ENCODE data around the gene IGFBP2. TPM values are rescaled to one million over a fixed set of nuclear protein-coding genes. Genes with fewer than 3 reads are reported as not detected.

IGFBP2 gene
- total RNA-seq, 1 experiment from 2014 or later = 54.8 TPM

GRCh38 chr2:216652566-216652965 lies 19.3 kb downstream of the IGFBP2 start:
- CTCF ChIA-PET = interaction anchor here (0.6 kb wide), 1 partner anchor 9 kb away, joined by 3 read pairs; no protein-coding TSS in a partner anchor
- H3K27me3 ChIP-seq (ENCODE audit: control insufficient read depth, insufficient read depth, low read length) = no peaks in the 10 kb centered on the region
- no TSS peak for BruUV-seq (replicated peaks)
- in situ Hi-C loops (cut with HindIII; ENCODE audit: low pct_unique_long_range_greater_than_20kb, low sequenced_read_pairs) (no loop called here), intact Hi-C loops (cut with micrococcal nuclease; ENCODE audit: unreplicated experiment) (no loop called here)
- TF ChIP-seq POLR2AphosphoS5 (IDR thresholded peaks at IDR 0.05; ENCODE audit: low read depth, low read length) = no peak
- H3K4me1 ChIP-seq (ENCODE audit: control insufficient read depth, insufficient read depth, low read length) = no peaks in the 10 kb centered on the region
- POLR2A ChIA-PET = no interaction called here
- no peaks in the 10 kb centered on the region for H3K36me3 ChIP-seq (ENCODE audit: control insufficient read depth, insufficient read depth, low read length)
- no peaks in the 10 kb centered on the region for H3K9me3 ChIP-seq (ENCODE audit: control insufficient read depth, insufficient read depth, low read depth, low read length)
- ATAC-seq = no peak
- no peak overlapping the region for H3K27ac ChIP-seq (ENCODE audit: low read length)
- DNase-seq (ENCODE audit: low read depth, low spot score) = no peak
- H3K4me3 ChIP-seq (ENCODE audit: low read depth in 2 of 2, low read length in 2 of 2) = no peak overlapping the region

DNA sequence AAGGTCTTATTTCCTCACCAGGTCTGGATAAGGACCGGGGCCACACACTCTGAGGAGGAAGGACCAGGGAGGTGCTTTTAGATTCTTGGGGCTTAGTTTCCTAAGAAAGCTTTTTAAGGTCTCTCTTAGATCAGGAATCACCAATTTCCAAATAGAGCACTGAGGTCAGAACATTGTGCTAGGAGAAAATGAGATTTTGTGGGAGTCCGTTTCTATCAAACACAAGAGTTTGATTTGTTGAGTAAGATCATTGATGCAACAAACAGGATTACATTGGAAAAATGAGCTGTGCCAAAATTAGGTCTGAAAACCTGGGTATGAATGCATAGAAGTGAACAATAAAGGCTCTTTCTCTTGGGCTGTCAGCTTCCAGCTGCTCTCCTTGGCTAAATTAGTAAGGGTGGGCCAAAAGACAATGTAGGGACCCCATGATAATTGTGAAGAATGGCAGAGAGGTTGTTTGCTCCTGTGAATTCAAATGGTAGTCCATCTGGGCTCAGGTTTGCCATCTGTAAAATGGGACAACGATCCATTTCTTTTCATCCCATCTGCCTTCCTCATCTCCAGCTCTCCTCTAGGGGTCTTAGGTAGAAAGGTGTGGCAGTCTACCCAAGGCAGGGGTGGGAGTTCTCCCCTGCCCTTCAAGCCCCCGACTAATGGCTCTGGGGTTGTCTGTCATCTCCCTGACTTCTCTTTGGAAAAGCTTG lies 20.0 kb downstream of the IGFBP2 start:
- TF ChIP-seq, protein P1, sequence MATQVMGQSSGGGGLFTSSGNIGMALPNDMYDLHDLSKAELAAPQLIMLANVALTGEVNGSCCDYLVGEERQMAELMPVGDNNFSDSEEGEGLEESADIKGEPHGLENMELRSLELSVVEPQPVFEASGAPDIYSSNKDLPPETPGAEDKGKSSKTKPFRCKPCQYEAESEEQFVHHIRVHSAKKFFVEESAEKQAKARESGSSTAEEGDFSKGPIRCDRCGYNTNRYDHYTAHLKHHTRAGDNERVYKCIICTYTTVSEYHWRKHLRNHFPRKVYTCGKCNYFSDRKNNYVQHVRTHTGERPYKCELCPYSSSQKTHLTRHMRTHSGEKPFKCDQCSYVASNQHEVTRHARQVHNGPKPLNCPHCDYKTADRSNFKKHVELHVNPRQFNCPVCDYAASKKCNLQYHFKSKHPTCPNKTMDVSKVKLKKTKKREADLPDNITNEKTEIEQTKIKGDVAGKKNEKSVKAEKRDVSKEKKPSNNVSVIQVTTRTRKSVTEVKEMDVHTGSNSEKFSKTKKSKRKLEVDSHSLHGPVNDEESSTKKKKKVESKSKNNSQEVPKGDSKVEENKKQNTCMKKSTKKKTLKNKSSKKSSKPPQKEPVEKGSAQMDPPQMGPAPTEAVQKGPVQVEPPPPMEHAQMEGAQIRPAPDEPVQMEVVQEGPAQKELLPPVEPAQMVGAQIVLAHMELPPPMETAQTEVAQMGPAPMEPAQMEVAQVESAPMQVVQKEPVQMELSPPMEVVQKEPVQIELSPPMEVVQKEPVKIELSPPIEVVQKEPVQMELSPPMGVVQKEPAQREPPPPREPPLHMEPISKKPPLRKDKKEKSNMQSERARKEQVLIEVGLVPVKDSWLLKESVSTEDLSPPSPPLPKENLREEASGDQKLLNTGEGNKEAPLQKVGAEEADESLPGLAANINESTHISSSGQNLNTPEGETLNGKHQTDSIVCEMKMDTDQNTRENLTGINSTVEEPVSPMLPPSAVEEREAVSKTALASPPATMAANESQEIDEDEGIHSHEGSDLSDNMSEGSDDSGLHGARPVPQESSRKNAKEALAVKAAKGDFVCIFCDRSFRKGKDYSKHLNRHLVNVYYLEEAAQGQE (IDR thresholded peaks at IDR 0.05; ENCODE audit: insufficient read depth in 1 of 2, low read depth in 2 of 2, low read length in 1 of 2) = no peak
- TF ChIP-seq CTCF (IDR thresholded peaks at IDR 0.05) (no peak), POLR2AphosphoS5 (IDR thresholded peaks at IDR 0.05; ENCODE audit: low read depth, low read length) (no peak), TCF7L2 (IDR thresholded peaks at IDR 0.05; ENCODE audit: low read depth, low read length) (no peak), SIN3A (IDR thresholded peaks at IDR 0.05; ENCODE audit: borderline replicate concordance, insufficient read depth, low read depth, low read length) (no peak)
- no peak overlapping the region for H3K27ac ChIP-seq (ENCODE audit: low read length)
- ChIA-PET POLR2A (no interaction called here), CTCF (no interaction called here)
- in situ Hi-C loops (cut with HindIII; ENCODE audit: low pct_unique_long_range_greater_than_20kb, low sequenced_read_pairs) = no loop called here
- no peak for DNase-seq (ENCODE audit: low read depth, low spot score)
- intact Hi-C loops (cut with micrococcal nuclease; ENCODE audit: unreplicated experiment) = no loop called here
- H3K36me3 ChIP-seq (ENCODE audit: control insufficient read depth, insufficient read depth, low read length) = no peaks in the 10 kb centered on the region
- H3K4me1 ChIP-seq (ENCODE audit: control insufficient read depth, insufficient read depth, low read length) = no peaks in the 10 kb centered on the region
- H3K4me3 ChIP-seq (ENCODE audit: low read depth in 2 of 2, low read length in 2 of 2) = no peak overlapping the region
- H3K9me3 ChIP-seq (ENCODE audit: control insufficient read depth, insufficient read depth, low read depth, low read length) = no peaks in the 10 kb centered on the region
- no peaks in the 10 kb centered on the region for H3K27me3 ChIP-seq (ENCODE audit: control insufficient read depth, insufficient read depth, low read length)
- ATAC-seq = no peak
- BruUV-seq (replicated peaks) = no TSS peak

GRCh38 chr2:216653931-216654365 lies 20.7 kb downstream of the IGFBP2 start:
- POLR2A ChIA-PET = no interaction called here
- Histone ChIP-seq H3K4me3 (ENCODE audit: low read depth in 2 of 2, low read length in 2 of 2) (no peak overlapping the region), H3K9me3 (ENCODE audit: control insufficient read depth, insufficient read depth, low read depth, low read length) (no peaks in the 10 kb centered on the region), H3K36me3 (ENCODE audit: control insufficient read depth, insufficient read depth, low read length) (no peaks in the 10 kb centered on the region), H3K27me3 (ENCODE audit: control insufficient read depth, insufficient read depth, low read length) (no peaks in the 10 kb centered on the region), H3K27ac (ENCODE audit: low read length) (no peak overlapping the region), H3K4me1 (ENCODE audit: control insufficient read depth, insufficient read depth, low read length) (no peaks in the 10 kb centered on the region)
- no TSS peak for BruUV-seq (replicated peaks)
- no peak for ATAC-seq
- TF ChIP-seq CTCF (IDR thresholded peaks at IDR 0.05) (no peak), TCF7L2 (IDR thresholded peaks at IDR 0.05; ENCODE audit: low read depth, low read length) (no peak), SIN3A (IDR thresholded peaks at IDR 0.05; ENCODE audit: borderline replicate concordance, insufficient read depth, low read depth, low read length) (no peak), POLR2AphosphoS5 (IDR thresholded peaks at IDR 0.05; ENCODE audit: low read depth, low read length) (no peak)
- TF ChIP-seq, protein P1 (IDR thresholded peaks at IDR 0.05; ENCODE audit: insufficient read depth in 1 of 2, low read depth in 2 of 2, low read length in 1 of 2) = no peak
- intact Hi-C loops (cut with micrococcal nuclease; ENCODE audit: unreplicated experiment) (no loop called here), in situ Hi-C loops (cut with HindIII; ENCODE audit: low pct_unique_long_range_greater_than_20kb, low sequenced_read_pairs) (no loop called here)
- CTCF ChIA-PET = interaction anchor here (0.7 kb wide), 1 partner anchor 9 kb away, joined by 3 read pairs; no protein-coding TSS in a partner anchor
- no peak for DNase-seq (ENCODE audit: low read depth, low spot score)
